ENCODE measurements around the gene DNAJC9.
"Not testable (repeated sequence)": the region's sequence is repeated elsewhere in the genome, so short reads cannot be mapped to it uniquely, and the experiment has no call there.

Gene DNAJC9, protein sequence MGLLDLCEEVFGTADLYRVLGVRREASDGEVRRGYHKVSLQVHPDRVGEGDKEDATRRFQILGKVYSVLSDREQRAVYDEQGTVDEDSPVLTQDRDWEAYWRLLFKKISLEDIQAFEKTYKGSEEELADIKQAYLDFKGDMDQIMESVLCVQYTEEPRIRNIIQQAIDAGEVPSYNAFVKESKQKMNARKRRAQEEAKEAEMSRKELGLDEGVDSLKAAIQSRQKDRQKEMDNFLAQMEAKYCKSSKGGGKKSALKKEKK

DNA sequence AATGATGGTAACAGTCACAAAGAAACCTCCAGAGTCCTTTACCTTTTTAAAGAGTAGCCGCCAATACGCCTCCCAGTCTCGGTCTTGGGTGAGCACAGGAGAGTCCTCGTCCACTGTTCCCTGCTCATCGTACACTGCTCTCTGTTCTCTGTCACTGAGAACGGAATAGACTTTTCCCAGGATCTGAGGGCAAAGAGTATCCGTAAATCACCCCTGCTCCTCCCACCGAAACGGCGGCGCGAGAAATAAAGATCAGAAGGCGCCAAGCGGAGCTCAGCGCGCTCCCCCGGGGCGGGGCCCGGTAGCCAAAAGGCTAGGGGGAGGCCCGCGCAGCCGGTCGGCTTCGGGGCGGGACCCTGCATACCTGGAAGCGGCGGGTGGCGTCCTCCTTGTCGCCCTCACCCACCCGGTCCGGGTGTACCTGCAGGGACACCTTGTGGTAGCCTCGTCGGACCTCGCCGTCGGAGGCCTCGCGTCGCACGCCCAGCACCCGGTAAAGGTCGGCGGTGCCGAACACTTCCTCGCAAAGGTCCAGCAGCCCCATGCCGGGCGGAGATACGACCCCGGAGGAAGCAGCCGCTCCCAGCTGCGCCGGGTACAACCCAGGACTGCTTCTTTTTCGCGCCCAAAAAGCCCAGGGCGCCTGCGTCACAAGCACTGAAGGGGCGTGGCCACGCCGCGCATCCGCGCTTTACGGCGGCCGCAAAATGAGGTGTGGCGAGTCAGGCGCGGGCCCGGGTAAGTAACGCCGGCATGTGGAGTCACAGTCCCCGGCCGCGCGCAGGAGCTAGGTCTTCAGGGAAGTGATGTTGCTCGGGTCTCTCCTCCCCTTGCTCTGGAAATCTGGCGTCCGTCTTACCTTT is at the start of gene DNAJC9:
Gene DNAJC9, minus strand, starts transcription at position 610 of the 863 bp plus-strand sequence. Its CDS starts 66 bp downstream, at position 544.
- peak; percentile 63 for DNase-seq

DNA sequence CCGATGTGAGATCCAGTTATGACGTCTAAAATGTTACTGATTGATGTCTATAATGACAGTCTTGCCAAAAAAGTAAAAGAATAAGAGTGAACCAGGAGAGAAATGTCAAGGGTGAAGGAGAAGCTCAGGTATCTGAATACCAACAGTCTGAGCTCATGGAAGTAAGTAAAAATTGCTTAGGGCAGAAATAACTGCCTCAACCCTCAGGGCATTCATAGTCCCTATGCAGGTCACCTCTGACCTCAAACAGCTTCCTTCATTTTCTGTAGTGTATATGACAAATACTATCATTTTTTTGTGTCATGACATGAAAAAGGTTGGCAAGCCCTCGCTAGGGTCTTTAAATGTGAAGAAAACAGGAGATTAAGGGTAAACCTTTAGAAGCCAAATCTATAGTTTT is 46.4 kb upstream of the DNAJC9 start:
- DNase-seq, result no peak

DNA sequence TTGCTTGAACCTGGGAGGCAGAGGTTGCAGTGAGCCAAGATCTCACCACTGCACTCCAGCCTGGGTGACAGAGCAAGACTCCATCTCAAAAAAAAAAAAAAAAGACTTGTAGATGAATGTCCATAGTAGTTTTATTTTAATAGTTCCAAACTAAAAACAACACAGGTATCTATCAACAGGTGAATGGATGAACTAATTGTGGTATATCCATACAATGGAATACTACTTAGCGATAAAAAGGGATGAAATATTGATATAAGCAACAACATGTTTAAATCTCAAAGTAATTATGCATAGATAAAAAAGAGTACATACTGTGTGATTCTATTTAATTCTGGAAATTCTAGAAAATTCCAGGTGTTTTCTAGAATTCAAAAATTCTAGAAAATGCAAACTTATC is 42.9 kb upstream of the DNAJC9 start:
- DNase-seq, result no peak

DNA sequence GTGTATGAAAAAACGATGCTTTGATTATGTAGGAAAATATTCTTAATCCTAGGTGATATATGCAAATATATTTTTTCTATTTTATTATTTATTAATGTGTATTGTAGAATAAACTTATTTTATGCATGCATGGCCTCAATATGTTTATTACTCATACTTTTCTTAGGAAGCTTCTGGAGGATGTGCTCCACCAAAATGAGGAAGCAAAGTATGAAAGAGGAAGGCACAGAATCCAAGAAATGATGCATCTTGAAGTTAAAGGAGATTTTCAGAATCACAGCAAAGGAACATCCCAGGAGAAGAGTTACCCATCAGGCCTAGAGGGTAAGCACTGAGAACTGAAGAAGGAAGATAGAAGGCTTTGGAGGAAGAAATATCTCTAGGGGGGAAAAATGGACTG is 40.4 kb upstream of the DNAJC9 start:
- DNase-seq, result no peak

DNA sequence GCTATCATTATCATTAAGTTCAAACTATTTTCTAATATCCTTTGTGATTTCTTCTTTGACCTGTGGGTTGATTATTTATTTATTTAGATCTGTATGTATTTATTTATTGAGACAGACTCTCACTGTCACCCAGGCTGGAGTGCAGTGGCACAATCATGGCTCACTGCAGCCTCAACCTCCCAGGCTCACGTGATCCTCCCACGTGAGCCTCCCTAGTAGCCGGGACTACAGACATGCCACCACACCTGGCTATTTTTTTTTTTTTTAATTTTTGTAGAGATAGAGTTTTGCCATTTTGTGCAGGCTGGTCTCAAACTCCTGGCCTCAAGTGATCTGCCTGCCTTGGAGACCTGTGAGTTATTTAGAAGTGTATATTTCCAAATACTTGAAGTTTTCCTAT is 34.0 kb upstream of the DNAJC9 start:
- no peak for DNase-seq

DNA sequence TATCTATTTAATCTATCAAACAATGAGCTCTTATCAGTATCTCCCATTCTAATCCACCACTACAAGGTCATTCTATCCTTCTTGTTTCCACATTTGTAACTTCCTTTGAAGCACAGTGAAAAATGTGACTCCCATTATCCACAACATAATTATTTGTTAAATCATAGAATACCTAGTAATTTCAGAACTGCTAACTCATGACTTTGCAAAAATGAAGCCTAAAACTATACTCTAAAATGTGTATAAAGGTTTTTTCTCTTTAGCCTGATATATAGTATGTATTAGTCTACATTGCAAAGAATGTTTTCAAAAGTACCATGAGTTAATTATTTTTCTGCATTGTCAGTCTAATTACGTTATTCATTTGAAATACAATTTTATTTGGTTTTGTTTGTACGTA is 17.4 kb upstream of the DNAJC9 start:
- DNase-seq, result no peak

DNA sequence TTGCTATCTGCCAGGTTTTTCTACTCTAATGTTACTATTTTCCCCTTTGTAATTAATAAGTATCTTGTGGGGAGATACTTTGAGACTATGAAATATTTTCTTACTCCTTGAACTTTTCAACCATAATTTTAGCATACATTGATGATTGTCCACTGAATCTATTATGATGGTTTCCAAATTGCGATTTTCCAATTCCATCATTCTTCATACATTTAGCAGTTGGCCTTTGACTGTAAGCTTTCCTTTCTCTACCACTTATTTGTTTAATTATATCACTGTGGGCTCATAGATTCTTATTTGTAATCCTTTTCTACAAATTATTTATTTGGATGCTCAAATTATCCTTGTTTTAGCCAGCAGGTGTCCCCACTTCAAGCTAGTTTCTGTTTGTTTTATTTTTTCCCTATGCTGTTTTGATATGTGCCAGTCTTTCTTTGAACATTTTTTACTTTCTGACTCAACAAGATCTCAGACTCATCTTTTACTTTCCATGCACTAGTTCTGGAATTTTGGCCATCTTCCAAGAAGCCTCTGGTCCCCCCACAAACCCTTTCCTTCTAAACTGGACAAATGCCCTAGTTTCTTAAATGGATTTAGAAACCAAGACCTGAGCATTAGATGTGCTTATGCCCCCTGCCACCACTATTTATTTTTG is 16.8 kb upstream of the DNAJC9 start:
- no peak for DNase-seq

DNA sequence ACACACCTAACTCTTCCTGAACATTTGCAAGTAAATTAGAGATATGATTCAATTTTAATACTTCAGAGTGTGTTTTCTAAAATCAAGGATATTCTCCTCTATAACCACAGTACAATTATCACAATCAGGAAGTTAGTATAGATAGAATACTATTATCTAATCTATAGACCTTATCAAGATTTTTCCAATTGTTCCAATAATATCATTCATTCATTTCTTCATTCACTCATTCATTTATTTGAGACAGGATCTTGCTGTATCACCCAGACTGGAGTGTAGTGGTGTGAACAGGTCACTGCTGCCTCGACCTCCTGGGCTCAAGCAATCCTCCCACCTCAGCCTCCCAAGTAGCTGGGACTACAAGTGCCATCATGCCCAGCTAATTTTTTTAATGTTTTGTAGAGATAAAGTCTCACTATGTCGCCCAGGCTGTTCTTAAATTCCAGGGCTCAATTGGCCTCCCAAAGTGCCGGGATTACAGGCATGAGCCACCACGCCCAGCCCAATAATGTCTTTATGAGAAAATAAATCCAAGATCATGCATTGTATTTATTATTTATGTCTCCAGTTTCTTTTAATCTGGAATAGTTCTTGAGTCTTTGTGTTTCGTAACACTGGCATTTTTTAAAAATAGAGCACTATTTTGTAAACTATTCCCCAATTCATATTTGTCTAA is 16.0 kb upstream of the DNAJC9 start:
- DNase-seq, result no peak

DNA sequence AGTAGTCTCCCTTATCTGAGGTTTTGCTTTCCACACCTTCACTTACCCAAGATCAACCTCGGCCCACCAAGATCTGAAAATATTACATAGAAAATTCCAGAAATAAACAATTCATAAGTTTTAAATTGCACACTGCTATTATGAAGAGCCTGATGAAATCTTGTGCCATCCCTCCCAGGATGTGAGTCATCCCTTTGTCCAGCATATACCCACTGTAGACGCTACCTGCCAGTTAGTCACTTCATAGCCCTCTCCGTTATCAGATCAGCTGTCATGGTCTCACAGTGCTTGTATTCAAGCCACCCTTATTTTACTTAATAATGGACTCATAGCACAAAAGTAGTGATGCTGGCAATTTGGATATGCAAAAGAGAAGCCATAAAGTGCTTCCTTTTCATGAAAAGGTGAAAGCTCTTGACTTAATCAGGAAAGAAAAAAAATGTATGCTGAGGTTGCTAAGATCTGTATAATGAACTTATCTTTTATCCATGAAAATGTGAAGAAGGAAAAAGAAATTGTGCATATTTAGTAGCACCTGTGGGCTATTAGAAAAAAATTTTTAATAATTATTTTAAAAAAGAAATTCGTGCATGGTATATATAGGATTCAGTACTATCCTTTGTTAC is 15.2 kb upstream of the DNAJC9 start:
- peak; percentile 26 for DNase-seq

DNA sequence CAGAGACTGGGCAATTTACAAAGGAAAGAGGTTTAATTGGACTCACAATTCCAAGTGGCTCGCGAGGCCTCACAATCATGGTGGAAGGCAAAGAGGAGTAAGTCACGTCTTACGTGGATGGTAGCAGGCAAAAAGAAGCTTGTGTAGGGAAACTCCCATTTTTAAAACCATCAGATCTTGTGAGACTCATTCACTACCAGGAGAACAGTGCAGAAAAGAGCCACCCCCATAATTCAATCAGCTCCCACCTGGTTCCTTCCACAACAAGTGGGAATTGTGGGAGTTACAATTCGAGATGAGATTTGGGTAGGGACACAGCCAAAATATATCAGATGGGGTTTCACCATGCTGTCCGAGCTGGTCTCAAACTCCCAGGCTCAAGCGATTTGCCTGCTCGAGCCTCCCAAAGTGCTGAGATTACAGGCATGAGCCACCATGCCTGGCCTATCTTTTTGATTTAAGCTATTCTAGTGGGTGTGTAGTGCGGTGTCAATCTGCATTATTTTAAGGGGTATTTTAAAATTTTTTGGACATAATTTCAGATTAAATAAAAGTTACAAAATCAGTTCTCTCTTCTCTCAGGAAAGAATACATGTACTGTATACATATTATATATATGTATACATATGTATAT is 14.4 kb upstream of the DNAJC9 start:
- no peak for DNase-seq

DNA sequence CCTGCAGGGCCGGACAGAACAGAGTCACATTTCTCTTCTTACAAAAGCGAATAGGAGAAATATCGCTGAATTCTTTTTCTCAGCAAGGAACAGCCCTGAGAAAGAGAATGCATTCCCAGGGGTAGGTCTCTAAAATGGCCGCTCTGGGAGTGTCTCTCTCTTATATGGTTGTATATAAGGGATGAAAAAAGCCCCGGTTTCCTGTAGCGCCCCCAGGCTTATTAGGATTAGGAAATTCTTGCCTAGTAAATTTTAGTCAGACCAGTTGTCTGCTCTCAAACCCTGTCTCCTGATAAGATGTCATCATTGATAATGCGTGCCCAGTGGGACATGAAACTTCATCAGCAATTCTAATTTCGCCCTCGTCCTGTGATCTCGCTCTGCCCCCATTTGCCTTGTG is 11.6 kb upstream of the DNAJC9 start:
- not testable (repeated sequence) for DNase-seq

DNA sequence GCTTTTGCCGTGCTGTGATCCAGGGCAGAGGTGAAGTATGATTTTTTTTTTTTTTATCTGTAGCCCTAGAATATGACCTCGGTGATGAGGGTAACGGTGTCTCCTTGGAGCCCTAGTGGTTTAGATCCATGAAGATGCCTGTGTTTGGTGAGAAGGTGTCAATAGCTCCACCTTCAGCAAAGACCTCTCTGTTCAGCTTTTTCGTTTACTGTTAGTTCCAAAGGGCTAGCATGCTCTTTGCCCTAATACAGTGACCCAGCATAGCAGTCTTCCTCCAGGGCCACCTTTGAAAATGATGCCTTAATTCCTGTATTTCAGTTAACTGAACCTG is 6.1 kb upstream of the DNAJC9 start:
- no peak for DNase-seq

DNA sequence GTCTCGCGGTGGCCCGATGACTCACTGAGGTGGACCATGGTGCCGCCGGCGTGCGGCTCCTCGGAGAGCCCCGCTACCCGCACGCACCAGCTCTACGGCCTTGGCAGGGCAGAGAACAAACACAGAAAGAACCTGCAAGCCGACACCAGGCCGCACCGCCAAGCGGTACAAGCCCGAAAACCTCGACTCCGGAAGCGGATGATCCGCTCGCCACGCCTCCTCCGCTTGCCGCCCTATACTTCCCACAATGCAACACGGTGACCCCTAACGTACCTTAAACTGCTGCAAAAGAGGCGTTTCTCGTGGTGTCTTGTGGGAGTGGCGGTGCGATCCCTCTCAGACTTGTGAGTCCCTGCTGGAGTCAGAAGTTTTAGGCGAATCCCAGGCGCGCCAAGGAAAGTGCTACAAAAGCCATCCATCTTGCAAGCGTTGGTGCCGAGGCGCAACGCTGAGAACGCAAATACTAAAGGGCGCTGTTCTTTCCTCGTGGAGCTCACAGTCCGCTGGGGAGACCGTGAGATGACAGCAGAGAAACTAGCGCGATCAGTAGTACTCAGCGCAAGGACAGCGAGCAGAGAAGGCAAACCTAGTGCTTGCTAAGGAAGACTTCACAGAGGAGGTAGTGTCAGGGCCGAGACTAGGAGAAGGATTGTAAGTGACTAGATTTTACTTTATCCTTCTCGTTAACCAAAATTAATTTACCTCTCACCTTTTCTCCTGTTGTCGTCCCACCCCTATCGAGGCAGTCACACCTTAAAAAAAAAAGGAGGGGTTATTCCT is 5.6 kb upstream of the DNAJC9 start, which contains the start of gene MRPS16:
Gene MRPS16, minus strand, starts transcription at position 200 of the 780 bp plus-strand sequence. Its CDS starts 162 bp downstream, at position 38.
- peak; percentile 69 for DNase-seq

DNA sequence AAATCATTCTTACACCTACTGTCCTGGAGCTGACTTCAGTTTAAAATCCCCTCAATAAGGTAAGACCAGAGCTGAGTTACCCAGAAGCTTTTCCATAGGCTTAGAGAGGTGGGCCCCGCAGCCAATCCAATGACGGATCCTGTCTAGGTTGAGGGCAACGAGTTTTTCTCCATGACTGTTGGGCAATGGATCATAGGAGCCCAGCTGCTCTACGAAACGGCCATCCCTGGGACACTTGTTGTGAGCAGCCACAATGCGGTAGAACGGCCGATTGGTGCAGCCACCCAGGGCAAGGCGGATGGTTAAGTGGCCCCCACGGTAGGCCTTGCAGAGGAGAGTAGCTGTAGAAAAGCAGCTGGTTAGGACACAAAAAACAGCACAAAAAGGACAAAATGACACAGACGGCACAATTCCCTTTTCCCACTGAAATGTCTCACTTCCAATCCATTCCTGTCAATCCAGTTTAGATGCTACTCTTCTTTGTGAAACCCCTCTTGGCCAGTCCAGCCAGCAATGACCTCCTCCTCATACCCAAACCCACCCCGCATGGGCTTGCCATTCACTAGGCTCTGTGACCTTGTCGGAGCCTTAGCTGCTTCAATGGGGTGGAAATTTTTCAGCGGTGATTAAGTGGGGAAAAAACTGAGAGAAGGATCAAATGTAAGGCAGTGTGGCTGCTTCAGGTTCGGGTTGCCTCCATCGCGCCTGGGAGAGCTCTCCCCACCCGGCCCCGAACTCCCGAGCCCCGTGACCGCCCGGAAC is 4.8 kb upstream of the DNAJC9 start:
- peak; percentile 39 for DNase-seq

DNA sequence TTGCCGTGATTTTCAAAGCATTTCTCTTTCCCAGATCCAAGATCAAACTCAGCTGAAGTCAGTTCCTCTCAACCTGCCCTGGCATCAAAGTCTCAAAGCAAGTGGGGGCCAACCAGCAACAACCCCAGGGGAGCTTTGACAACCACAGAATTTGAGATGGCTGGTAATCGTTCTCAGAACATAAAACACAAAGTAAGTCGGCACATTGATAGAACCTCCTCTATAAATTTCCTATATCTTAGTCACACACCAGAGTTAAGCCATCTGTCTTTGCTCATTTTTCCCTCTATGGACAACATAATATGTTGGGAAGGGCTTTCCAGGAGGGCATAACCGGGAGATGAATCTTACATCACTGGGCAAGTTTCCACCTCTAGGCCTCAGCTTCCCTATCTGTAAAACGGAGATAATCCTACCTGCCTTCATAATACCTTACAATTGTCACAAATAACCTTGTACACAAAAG is 1.2 kb upstream of the DNAJC9 start:
- no peak for DNase-seq

DNA sequence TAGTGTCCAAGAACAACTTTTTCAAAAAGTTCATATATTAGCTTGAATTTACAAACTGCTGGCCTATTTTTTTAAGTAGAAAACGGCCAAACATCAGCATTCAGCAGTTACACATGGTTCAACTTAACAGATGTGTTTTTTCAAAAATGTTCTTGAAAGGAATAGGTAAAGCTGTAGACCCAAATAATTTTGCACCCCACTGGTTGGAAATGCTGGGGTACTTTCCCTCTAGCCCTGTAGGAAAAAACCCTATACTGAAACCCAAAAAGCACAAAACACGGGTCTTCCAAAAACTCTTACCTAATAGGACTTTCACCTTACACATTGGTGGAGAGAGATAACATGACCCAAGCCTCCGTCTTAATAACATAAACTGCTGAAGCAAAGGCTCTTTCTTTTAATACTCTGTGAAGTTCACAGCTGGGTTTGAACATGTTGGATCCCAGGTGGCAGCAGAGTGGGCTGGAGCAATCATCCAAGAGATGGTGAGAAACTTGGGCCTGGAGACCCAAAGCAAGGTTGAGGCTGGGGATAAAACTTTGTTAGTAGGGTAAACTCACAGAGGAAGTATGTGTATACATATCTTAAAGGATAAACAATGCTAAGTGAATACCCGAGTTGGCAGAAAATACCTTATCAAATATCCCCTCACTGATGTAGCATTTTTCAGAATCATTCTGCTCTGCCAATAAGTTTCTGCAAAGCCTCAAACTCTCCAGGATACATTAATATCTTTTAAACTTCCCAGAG is 629 bp upstream of the DNAJC9 start:
- no peak for DNase-seq

DNA sequence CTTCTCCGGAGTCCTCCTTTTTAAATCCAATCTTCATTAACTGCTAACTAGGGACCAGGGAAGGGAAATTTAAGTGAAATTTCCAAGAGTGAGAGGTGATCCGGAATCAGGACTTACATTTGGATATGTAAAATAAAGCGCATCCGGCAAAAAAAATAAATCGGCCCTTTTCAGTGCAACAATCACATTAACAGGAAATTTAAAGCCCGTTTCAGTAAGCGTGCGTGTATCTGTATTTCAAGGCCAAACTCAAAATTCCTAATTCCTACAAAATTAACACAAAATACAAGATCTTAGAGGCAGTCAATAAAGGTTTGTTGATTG is 771 bp downstream of the DNAJC9 start:
- no peak for DNase-seq

DNA sequence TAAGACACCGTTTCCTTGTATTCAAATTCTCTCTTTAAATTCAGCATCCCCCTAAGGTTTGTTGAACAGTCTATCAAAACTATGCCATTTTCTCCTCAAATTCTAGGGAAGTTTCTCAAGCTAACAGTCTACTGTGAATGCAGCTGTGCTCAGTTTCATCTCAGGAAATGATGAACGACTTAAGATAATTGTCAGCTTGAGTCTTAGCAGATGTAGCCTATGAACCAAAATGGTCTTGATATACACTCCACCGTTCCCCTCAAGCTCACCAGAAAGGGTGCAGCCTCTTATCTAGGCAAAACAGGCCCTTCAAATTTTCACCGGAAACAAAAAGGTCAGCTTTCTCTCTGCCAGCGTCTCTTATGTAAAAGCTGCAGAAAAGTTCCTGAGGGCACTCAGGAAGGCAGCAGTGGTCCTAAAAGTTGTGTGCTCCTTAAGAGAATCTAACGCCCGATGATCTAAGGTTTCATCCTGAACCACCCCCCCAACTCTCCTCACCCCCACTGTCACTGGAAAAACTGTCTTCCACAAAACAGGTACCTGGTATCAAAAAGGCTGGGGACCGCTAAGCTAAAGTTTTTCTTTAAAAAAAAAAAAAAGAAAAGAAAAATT is 2.1 kb downstream of the DNAJC9 start:
- no peak for DNase-seq

DNA sequence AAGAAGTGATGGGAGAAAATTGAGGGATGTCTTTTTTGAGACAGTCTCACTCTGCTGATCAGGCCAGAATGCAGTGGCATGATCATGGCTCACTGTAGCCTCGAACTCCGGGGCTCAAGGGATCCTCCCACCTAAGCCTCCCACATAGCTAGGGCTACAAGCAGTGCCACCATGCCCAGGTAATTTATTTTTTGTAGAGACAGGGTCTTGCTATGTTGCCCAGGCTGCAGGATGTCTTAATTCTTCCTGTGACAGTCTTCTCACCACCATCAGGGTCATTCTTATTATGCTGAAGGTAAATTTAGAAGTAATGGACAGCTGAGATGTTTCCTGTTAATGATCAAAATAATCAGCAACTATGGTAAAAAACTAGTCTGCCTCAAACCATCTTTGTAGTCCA is 7.1 kb downstream of the DNAJC9 start:
- no peak for DNase-seq
